Subcutaneous adipose tissue (tissue), 4 donors: ENCODE data around the gene ZNF574. TPM values are rescaled to one million over a fixed set of nuclear protein-coding genes. Genes with fewer than 3 reads are reported as not detected.

Source experiments
- total RNA-seq, 4 donors: library from RNA; depleted of rRNA; stranded (reverse); fragments of >200 nt; gene quantifications; one replicate each; pipeline ENCODE4 v1.1.0, GENCODE V29; 2016
- TF ChIP-seq, protein P1 (sequence below): fragments of 450-650 bp; IDR thresholded peaks from one replicate; pipeline ENCODE4 v1.5.1; 2016; ENCODE audit warnings: low read depth, mild to moderate bottlenecking, control low read depth, antibody characterized with exemption, moderate library complexity

Gene ZNF574
- 10 to 100 TPM in 2 of 4 donors, 1 to 10 TPM in 2; 8.2 to 11.7 (median 9.9) TPM for total RNA-seq

GRCh38 chr19:42075616-42076379 lies at the start of gene ZNF574:
Gene ZNF574 (plus strand): TSS chr19:42076166. CDS start chr19:42078607, 2,441 bp downstream.
- TF ChIP-seq, protein P1, sequence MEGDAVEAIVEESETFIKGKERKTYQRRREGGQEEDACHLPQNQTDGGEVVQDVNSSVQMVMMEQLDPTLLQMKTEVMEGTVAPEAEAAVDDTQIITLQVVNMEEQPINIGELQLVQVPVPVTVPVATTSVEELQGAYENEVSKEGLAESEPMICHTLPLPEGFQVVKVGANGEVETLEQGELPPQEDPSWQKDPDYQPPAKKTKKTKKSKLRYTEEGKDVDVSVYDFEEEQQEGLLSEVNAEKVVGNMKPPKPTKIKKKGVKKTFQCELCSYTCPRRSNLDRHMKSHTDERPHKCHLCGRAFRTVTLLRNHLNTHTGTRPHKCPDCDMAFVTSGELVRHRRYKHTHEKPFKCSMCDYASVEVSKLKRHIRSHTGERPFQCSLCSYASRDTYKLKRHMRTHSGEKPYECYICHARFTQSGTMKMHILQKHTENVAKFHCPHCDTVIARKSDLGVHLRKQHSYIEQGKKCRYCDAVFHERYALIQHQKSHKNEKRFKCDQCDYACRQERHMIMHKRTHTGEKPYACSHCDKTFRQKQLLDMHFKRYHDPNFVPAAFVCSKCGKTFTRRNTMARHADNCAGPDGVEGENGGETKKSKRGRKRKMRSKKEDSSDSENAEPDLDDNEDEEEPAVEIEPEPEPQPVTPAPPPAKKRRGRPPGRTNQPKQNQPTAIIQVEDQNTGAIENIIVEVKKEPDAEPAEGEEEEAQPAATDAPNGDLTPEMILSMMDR: no peak

DNA sequence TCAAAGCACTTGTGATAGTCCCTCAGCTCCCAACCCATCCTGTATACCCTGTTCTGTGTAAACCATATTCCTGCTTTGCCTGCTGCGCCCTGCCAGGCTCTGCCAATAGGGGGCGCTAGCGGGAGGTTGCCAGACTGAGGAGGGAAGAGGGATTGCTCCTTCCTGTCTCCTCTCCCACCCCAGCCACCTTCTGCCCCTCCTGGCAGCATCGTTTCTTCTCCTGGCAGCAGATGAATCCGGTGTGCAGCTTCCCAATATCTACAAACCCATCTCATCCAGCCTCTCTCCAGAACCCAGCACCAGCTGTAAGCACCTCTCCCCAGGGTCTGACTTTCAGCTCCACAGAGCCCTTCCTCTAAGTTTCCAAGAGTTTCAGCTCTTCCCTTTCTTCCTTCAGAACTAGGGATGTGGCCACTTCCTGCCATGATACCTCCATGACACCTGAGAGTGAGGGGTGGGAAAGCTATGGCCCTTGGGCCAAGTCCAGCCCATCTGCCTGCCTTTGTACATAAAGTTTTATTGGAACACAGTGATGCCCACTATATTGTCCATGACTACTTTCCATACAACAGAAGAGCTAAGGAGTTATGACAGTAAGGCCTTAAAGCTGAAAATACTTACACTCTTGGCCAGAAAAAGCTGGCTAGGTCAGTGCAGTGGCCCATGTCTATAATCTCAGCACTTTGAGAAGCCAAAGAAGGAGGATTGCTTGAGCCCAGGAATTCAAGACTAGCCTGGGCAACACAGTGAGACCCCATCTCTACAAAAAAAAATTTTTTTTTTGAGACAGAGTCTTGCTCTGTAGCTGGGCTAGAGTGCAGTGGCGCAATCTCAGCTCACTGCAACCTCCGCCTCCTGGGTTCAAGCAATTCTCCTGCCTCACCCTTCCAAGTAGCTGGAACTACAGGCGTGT lies 47.4 kb upstream of the ZNF574 start:
- TF ChIP-seq, protein P1: no peak

DNA sequence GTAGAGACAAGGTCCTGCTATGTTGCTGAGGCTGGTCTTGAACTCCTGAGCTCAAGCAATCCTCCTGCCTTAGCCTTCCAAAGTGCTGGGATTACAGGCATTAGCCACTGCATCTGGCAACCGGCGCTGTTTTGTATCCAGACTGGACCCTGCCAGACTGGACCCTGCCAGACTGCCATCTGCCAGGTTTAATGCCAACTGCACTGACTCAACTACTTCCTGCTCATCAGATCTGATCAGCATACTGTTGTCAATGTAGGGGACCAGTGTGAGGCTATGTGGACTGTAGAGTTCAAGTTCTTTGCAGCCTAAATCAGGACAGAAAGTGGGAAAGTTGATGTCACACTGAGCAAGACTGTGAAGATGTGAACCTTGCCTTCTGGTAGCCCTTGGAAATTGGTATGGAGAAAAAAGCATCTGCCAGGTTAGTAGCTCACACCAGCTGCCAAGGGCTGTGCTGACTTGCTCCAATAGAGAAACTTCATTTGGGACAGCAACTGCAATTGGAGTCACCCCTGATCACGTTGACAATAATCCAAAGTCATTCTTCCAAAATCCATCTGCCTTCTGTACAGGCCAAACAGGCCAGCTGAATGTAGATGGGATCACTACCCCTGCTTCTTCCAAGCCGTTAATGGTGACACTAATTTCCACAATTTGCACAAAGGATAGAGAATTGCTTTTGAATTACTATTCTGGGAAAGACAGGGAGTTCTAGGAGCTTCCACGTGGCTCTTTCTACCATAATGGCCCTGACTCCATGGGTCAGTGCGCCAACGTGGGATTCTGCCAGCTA lies 45.1 kb upstream of the ZNF574 start:
- TF ChIP-seq, protein P1: no peak

DNA sequence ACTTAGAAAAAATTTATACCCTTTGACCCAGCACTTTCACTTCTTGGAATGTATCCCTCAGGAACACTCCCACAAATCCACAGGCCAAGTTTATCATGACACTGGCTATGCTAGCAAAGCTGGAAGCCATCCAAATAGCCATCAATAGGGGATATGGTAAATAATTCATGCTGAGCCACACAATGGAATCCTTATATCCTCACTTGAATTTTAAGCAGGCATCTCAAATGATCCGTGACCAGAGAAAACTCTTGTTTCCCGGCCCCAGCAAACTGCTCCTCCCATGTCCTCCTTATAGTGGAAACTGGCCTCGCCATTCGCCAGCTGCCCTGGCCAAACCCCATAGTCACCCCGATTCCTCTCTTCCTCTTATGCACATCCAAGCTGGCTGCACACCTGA lies 43.5 kb upstream of the ZNF574 start:
- TF ChIP-seq, protein P1: no peak

DNA sequence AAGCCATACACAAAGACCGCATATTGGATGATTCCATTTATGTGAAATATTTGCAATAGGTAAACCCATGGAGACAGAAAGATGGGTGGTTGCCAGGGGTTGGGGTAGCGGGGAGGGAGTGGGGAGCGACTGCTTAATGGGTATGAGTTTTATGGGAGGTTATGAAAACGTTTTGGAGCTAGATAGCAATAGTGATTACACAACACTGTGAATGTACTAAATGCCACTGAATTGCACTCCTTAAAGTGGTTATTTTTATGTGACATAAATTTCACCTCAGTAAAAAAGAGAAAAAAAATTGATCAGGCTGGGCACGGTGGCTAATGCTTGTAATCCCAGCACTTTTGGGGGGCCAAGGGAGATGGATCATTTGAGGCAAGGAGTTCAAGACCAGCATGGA lies 42.6 kb upstream of the ZNF574 start:
- TF ChIP-seq, protein P1: no peak

DNA sequence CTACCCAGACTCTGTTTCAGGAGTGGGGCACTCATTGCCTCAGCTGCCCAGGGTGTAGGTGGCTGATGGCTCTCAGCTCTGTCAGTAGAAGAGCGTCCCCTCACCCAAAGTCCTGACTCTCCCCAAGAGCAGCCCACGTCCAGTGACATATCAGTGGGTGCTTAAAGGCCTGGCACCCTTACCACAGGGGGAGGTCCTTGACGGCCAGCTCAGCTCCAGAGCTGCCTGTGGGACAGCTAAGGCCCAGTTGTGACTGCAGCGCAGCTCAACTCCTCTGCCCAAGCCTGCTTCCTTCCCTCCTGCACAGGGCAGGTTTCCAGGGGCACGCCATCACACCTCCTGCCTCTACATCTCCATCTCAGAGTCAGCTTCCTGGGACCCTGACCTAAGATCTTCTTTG lies 38.3 kb upstream of the ZNF574 start:
- TF ChIP-seq, protein P1: no peak
